ENCODE data around the gene SAMHD1. TPM values are rescaled to one million over a fixed set of nuclear protein-coding genes. Genes with fewer than 3 reads are reported as not detected.

SAMHD1 gene
- polyA plus RNA-seq, 1 donor from 2014 or later, result 22.2 TPM

- no peak overlapping the region for H3K4me2 ChIP-seq (ENCODE audit: low read length)
- H3F3A ChIP-seq (ENCODE audit: insufficient read depth, low read length, poor library complexity, severe bottlenecking), result no peaks in the 10 kb centered on the region
- no peak overlapping the region for H3K27ac ChIP-seq (ENCODE audit: low read length)
- no peak overlapping the region for H3K4me3 ChIP-seq (ENCODE audit: low read length)
- no peaks in the 10 kb centered on the region for H3K36me3 ChIP-seq (ENCODE audit: insufficient read depth, low read length)
- H4K20me1 ChIP-seq (ENCODE audit: insufficient read depth), result no peaks in the 10 kb centered on the region
- H3K9me3 ChIP-seq (ENCODE audit: low read length), result no peaks in the 10 kb centered on the region
- no peak overlapping the region for H3K9ac ChIP-seq (ENCODE audit: low read length)
- H3K27me3 ChIP-seq (ENCODE audit: insufficient read depth, low read depth, low read length), result no peaks in the 10 kb centered on the region
- H2AFZ ChIP-seq (ENCODE audit: low read depth, low read length), result no peak overlapping the region
- TF ChIP-seq SMC3 (conservative IDR thresholded peaks at IDR 0.05; ENCODE audit: poor library complexity), result no peak
- no peak for TF ChIP-seq RAD21 (conservative IDR thresholded peaks at IDR 0.05)
- TF ChIP-seq MXI1 (conservative IDR thresholded peaks at IDR 0.05; ENCODE audit: poor library complexity, severe bottlenecking), result no peak
- no peak for TF ChIP-seq POLR2AphosphoS5 (IDR thresholded peaks at IDR 0.05)
- no peak for TF ChIP-seq REST (IDR thresholded peaks at IDR 0.05; ENCODE audit: borderline replicate concordance)
- no peak for TF ChIP-seq EP300 (conservative IDR thresholded peaks at IDR 0.05; ENCODE audit: poor library complexity, severe bottlenecking)
- no peak for TF ChIP-seq TAF1 (IDR thresholded peaks at IDR 0.05; ENCODE audit: low read depth)
- TF ChIP-seq EZH2 (IDR thresholded peaks at IDR 0.05; ENCODE audit: borderline replicate concordance, insufficient read depth, low read length, poor library complexity, severe bottlenecking), result no peak
- no peak for TF ChIP-seq CTCF (IDR thresholded peaks at IDR 0.05; ENCODE audit: poor library complexity, severe bottlenecking)
- H3K9me2 ChIP-seq (ENCODE audit: insufficient read depth, low read length), result no peaks in the 10 kb centered on the region
- no peaks in the 10 kb centered on the region for H3K79me2 ChIP-seq (replicated peaks; ENCODE audit: insufficient read depth, low read length)
Observed at GRCh38 chr20:36957875-36958667, 6.6 kb upstream of the SAMHD1 start.

- no peak overlapping the region for H3K9ac ChIP-seq (ENCODE audit: low read length)
- no peaks in the 10 kb centered on the region for H3K9me2 ChIP-seq (ENCODE audit: insufficient read depth, low read length)
- H3K27me3 ChIP-seq (ENCODE audit: insufficient read depth, low read depth, low read length), result no peaks in the 10 kb centered on the region
- no peak overlapping the region for H2AFZ ChIP-seq (ENCODE audit: low read depth, low read length)
- no peak overlapping the region for H3K4me2 ChIP-seq (ENCODE audit: low read length)
- no peaks in the 10 kb centered on the region for H3K36me3 ChIP-seq (ENCODE audit: insufficient read depth, low read length)
- no peaks in the 10 kb centered on the region for H3K9me3 ChIP-seq (ENCODE audit: low read length)
- H3K27ac ChIP-seq (ENCODE audit: low read length), result no peak overlapping the region
- H3K4me3 ChIP-seq (ENCODE audit: low read length), result no peak overlapping the region
- no peaks in the 10 kb centered on the region for H3F3A ChIP-seq (ENCODE audit: insufficient read depth, low read length, poor library complexity, severe bottlenecking)
- TF ChIP-seq SMC3 (conservative IDR thresholded peaks at IDR 0.05; ENCODE audit: poor library complexity) (no peak), POLR2AphosphoS5 (IDR thresholded peaks at IDR 0.05) (no peak), EZH2 (IDR thresholded peaks at IDR 0.05; ENCODE audit: borderline replicate concordance, insufficient read depth, low read length, poor library complexity, severe bottlenecking) (no peak), MXI1 (conservative IDR thresholded peaks at IDR 0.05; ENCODE audit: poor library complexity, severe bottlenecking) (no peak), CTCF (IDR thresholded peaks at IDR 0.05; ENCODE audit: poor library complexity, severe bottlenecking) (no peak), TAF1 (IDR thresholded peaks at IDR 0.05; ENCODE audit: low read depth) (no peak), REST (IDR thresholded peaks at IDR 0.05; ENCODE audit: borderline replicate concordance) (no peak), RAD21 (conservative IDR thresholded peaks at IDR 0.05) (no peak)
- no peaks in the 10 kb centered on the region for H4K20me1 ChIP-seq (ENCODE audit: insufficient read depth)
- H3K79me2 ChIP-seq (replicated peaks; ENCODE audit: insufficient read depth, low read length), result no peaks in the 10 kb centered on the region
Observed at GRCh38 chr20:36956674-36957073, 5.2 kb upstream of the SAMHD1 start.
